Retinal pigment epithelial cell (primary cell): ENCODE measurements around the gene GALNT17.

Experiments used
- DNase-seq: peaks from one replicate; pipeline ENCODE4 v3.0.0-alpha.2; 2010; ENCODE audit warnings: low read depth
- H3K4me3 ChIP-seq: 2 replicates; pipeline ENCODE4 v1.5.1; 2011; ENCODE audit warnings: mild to moderate bottlenecking, low read length, control low read depth, moderate library complexity
- TF ChIP-seq, protein P1 (sequence below): conservative IDR thresholded peaks from 2 replicates; pipeline ENCODE4 v1.5.1; 2011; ENCODE audit warnings: low read depth, low read length, control low read depth, inconsistent platforms

The GALNT17 gene

GRCh38 chr7:71705901-71706596 is 574.1 kb downstream of the GALNT17 start:
- TF ChIP-seq, protein P1, sequence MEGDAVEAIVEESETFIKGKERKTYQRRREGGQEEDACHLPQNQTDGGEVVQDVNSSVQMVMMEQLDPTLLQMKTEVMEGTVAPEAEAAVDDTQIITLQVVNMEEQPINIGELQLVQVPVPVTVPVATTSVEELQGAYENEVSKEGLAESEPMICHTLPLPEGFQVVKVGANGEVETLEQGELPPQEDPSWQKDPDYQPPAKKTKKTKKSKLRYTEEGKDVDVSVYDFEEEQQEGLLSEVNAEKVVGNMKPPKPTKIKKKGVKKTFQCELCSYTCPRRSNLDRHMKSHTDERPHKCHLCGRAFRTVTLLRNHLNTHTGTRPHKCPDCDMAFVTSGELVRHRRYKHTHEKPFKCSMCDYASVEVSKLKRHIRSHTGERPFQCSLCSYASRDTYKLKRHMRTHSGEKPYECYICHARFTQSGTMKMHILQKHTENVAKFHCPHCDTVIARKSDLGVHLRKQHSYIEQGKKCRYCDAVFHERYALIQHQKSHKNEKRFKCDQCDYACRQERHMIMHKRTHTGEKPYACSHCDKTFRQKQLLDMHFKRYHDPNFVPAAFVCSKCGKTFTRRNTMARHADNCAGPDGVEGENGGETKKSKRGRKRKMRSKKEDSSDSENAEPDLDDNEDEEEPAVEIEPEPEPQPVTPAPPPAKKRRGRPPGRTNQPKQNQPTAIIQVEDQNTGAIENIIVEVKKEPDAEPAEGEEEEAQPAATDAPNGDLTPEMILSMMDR, result no peak
- H3K4me3 ChIP-seq, result no peak overlapping the region
- DNase-seq, result no peak

DNA sequence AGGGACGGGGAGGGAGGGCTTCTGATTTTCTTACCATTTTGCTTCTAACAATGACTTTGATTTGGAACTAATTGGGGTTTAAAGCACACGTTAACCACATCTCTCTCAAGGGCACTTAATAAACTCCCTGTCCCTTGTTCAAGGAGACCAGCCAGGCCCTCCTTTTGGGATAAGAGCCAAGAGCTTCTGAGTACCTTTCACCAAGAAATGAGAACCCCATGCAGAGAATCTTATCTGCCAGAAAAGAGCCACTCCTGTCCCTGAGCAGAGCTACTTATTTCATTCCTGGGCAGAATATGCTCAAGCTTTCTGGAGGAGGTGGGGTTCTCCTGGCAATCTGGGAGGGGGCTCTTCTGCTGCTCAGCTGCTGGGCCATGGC is 574.6 kb downstream of the GALNT17 start:
- H3K4me3 ChIP-seq, result no peak overlapping the region
- TF ChIP-seq, protein P1, result no peak
- no peak for DNase-seq

DNA sequence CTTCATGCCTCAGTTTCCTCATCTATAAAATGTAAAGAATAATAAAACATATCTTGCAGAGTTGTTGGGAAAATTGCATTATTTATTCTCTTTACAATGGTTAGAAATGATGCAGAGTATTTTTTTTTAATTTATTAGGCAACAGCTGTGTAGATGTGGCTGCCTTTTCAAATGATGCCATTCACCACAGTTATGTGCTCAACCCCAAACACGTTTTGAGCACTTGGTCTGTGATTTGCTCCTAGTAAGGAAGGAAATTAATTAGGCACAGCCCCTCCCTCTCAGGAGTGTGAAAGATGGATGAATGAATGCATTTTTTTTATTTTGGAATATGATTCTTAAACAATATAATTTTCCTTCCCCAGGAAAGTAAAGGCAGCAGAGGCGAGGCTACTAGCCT is 575.1 kb downstream of the GALNT17 start:
- no peak overlapping the region for H3K4me3 ChIP-seq
- DNase-seq, result no peak
- TF ChIP-seq, protein P1, result no peak

- no peak for DNase-seq
- TF ChIP-seq, protein P1, result no peak
- no peak overlapping the region for H3K4me3 ChIP-seq
These were observed 576.8 kb downstream of the GALNT17 start for GRCh38 chr7:71708710-71709109.

DNA sequence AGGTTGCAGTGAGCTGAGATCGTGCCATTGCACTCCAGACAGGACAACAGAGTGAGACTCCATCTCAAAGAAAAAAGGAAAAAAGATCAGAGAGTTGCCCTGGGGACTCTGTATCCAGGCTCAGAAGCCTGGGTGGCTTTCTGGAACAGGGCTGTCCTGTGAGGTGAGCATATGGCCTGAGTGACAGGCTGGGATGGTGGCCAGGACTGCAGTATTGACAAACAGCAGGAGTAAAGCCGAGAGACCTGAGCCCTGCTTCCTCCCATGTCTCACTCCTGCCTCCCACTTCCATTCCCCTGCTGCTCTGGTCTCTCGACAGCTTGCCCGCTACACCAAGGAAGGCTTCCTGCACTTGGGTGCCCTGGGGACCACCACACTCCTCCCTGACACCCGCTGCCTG is 578.5 kb downstream of the GALNT17 start:
- H3K4me3 ChIP-seq, result no peak overlapping the region
- DNase-seq, result no peak
- TF ChIP-seq, protein P1, result no peak

DNA sequence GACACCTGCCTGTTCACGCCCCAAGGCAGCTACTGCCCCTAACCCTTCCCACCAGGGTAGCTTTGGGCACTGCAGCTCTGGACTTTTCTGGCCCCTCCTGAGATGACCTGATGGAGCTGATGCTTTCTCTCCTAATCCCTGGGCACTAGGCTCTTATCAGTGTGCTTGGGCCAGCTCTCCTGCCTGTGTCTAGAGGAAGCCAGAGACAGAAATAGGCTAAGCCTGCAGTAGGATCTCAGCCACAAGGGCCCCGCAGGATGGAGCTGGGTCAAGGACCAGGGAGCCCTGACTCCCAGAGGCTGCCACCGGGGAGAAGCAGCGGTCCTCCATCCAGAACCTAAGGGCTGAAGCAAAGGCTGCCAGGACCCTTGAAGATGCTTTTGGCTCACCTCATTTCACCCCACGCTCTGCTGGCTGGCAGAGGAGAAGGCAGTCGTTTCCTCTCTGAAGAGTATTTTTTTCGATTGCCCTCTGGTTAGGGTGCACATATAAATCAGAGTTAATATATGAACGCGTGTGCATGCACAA is 580.8 kb downstream of the GALNT17 start:
- TF ChIP-seq, protein P1, result no peak
- no peak overlapping the region for H3K4me3 ChIP-seq
- DNase-seq, result no peak

GRCh38 chr7:71716690-71717089 is 584.7 kb downstream of the GALNT17 start:
- H3K4me3 ChIP-seq, result no peak overlapping the region
- TF ChIP-seq, protein P1, result no peak
- no peak for DNase-seq
